Effector memory CD4-positive, alpha-beta T cell (primary cell): ENCODE results near the gene FAM151A.

ENCODE experiments used
- DNase-seq, 3 donors: peaks; one replicate each; pipeline ENCODE4 v3.0.0-alpha.2; 2020
- H3K27ac ChIP-seq: 2 replicates; pipeline ENCODE4 v1.7.0; 2013; ENCODE audit warnings: mild to moderate bottlenecking, low read length, moderate library complexity; ENCODE audit not compliant: insufficient read depth, poor library complexity, severe bottlenecking
- H3K27me3 ChIP-seq: replicated peaks from 2 replicates; pipeline ENCODE4 v1.7.0; 2013; ENCODE audit warnings: mild to moderate bottlenecking, low read length; ENCODE audit not compliant: insufficient read depth, control insufficient read depth, poor library complexity, severe bottlenecking
- H3K36me3 ChIP-seq: 2 replicates; pipeline ENCODE4 v1.7.0; 2013; ENCODE audit warnings: mild to moderate bottlenecking, low read length, moderate library complexity; ENCODE audit not compliant: control insufficient read depth, insufficient read depth
- H3K4me1 ChIP-seq: 2 replicates; pipeline ENCODE4 v1.7.0; 2013; ENCODE audit warnings: low read length, mild to moderate bottlenecking; ENCODE audit not compliant: control insufficient read depth, insufficient read depth, poor library complexity, severe bottlenecking
- H3K4me3 ChIP-seq: 2 replicates; pipeline ENCODE4 v1.7.0; 2013; ENCODE audit warnings: low read length, low read depth, mild to moderate bottlenecking; ENCODE audit not compliant: insufficient read depth, poor library complexity, severe bottlenecking
- H3K9me3 ChIP-seq: 2 replicates; pipeline ENCODE4 v1.7.0; 2013; ENCODE audit warnings: mild to moderate bottlenecking, low read length, moderate library complexity; ENCODE audit not compliant: control insufficient read depth

FAM151A gene

GRCh38 chr1:54580856-54581550, 42.3 kb downstream of the FAM151A start:
- Histone ChIP-seq H3K27ac (no peak overlapping the region), H3K4me3 (no peak overlapping the region), H3K36me3 (no peaks in the 10 kb centered on the region), H3K4me1 (no peaks in the 10 kb centered on the region), H3K9me3 (no peaks in the 10 kb centered on the region), H3K27me3 (no peaks in the 10 kb centered on the region)
- DNase-seq: no peak

DNA sequence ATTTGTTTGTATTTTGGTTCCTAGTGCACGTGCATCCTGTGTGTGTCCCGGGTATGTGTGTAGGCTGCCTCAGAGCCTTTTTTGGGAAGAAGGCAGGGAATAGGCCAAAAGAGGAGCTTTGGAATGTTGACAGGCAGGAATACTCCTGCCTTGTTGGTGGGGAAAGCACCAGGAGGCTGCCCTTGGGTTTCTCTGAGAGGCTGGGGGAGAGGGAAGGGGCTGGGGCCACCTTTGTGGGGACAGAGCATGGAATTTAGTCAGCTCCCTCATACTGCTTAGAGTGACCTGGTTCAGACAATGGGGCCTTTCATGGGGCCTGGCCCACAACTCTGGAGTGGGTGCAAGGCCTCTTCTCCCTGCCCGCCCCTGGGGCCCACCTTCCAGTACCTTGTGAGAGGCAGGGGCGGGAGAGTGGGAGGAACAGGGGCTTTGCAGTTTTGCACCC, 44.0 kb downstream of the FAM151A start:
- no peak overlapping the region for H3K27ac ChIP-seq

DNA sequence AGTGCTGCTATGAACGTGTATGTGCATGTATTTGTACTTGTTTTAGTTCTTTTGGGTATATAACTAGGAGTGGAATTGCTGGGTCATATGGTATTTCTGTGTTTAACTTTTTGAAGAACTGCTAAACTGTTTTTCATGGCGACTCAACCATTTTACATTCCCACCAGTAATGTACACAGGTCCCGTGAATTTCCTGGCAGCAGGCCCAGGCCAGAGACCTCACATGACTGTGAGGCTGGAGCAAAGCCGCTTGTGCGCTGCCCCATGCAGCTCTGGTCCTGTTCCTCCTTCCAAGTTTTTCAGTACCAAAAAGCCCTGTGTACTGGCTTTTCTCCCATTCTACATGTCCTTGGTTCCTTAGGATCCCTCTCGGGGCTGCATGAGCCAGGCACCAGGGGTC, 45.7 kb downstream of the FAM151A start:
- DNase-seq: no peak

More for the DNA sequence above, 44.0 kb downstream of the FAM151A start:
- no peaks in the 10 kb centered on the region for H3K9me3 ChIP-seq
- no peak for DNase-seq
- H3K4me3 ChIP-seq: no peak overlapping the region
- H3K27me3 ChIP-seq: no peaks in the 10 kb centered on the region
- no peaks in the 10 kb centered on the region for H3K4me1 ChIP-seq
- H3K36me3 ChIP-seq: no peaks in the 10 kb centered on the region

DNA sequence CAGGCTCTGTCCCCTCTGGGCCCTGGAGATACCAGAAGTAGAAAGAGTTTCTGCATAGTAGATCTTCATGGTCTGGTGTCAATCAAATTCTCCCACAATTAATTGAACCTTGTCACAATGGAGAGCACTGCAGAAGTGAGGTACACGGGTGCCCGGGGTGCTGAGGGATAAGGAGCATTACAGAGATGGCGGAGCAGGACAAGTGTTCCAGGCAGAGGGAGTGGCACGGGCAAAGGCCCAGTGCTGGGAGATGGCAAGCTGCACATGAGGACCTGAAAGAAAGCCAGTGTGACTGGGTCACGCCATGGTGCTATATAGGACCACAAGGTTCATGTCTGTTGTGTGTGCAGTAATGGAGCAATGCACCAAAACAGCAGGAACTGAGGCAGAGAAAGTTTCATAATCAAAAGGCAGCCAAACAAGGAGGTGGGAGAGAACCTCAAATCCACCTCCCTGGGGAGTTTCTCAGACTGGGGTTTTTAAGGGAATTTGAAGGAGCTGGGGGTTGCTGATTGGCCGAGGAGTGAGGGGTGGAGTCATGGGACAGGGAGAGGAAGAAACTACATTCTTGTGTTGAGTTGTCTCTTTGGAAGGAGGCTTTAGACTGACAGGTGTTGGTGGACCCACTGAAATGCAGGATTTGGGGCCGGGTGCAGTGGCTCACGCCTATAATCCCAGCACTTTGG, 47.6 kb downstream of the FAM151A start:
- Histone ChIP-seq H3K4me3 (no peak overlapping the region), H3K9me3 (no peaks in the 10 kb centered on the region), H3K27me3 (no peaks in the 10 kb centered on the region), H3K4me1 (no peaks in the 10 kb centered on the region), H3K36me3 (no peaks in the 10 kb centered on the region), H3K27ac (no peak overlapping the region)
- no peak for DNase-seq

More for the DNA sequence above, 45.7 kb downstream of the FAM151A start:
- Histone ChIP-seq H3K4me1 (no peaks in the 10 kb centered on the region), H3K9me3 (no peaks in the 10 kb centered on the region), H3K4me3 (no peak overlapping the region), H3K36me3 (no peaks in the 10 kb centered on the region), H3K27ac (no peak overlapping the region), H3K27me3 (no peaks in the 10 kb centered on the region)

GRCh38 chr1:54575161-54575560, 48.2 kb downstream of the FAM151A start:
- H3K36me3 ChIP-seq: no peaks in the 10 kb centered on the region
- H3K27ac ChIP-seq: no peak overlapping the region
- H3K4me1 ChIP-seq: no peaks in the 10 kb centered on the region
- no peak overlapping the region for H3K4me3 ChIP-seq
- no peak for DNase-seq
- H3K27me3 ChIP-seq: no peaks in the 10 kb centered on the region
- H3K9me3 ChIP-seq: no peaks in the 10 kb centered on the region

DNA sequence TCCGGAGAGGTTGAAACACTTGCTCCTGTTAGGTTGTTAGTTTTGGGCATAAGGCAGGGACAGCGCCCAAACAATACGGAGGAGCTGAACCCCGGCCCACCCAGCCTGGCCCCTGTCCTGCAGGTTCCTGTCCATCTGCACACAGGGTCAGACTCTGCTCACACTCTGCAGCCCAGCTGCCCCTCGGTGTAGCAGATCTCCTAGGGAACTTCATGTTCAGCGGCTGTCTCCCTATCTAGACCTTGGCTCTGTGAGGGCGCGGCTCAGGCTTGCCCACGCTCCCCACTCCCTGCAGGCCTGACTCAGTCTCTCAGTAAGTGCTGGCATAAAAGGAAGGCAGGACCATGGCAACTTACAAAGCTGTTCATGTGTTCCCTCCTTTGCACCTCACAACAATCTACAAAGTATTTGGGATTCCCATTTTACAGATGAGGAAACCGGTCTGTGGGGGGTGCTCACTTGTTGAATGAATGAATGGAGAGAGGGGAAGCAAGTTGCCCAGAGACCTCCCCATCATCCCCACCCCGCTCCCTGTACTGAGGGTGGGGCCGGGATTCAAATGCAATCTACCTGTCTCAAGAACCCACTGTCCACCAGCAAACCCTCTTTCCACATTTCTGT, 49.1 kb downstream of the FAM151A start:
- H3K36me3 ChIP-seq: no peaks in the 10 kb centered on the region
- no peak overlapping the region for H3K27ac ChIP-seq
- no peak for DNase-seq
- H3K4me3 ChIP-seq: no peak overlapping the region
- H3K27me3 ChIP-seq: no peaks in the 10 kb centered on the region
- no peaks in the 10 kb centered on the region for H3K4me1 ChIP-seq
- no peaks in the 10 kb centered on the region for H3K9me3 ChIP-seq

DNA sequence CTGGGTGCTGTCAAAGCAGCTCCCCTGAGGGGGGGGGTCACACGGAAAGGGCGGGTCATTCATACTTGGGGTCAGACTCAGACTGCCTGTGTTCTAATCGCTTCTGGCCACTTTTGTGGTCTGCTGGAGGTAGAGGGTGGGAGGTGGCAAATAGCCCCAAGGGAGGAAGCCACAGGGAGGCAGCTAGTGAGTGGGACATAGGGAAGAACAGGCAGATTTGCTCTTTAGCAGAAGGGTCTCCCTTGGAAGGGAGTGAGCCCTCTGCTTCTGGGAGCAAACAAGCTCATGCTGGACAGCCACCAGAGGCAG, 50.8 kb downstream of the FAM151A start:
- Histone ChIP-seq H3K27ac (no peak overlapping the region), H3K9me3 (no peaks in the 10 kb centered on the region), H3K36me3 (no peaks in the 10 kb centered on the region), H3K4me1 (no peaks in the 10 kb centered on the region), H3K4me3 (no peak overlapping the region), H3K27me3 (no peaks in the 10 kb centered on the region)
- DNase-seq: no peak

GRCh38 chr1:54571803-54572541, 51.4 kb downstream of the FAM151A start:
- Histone ChIP-seq H3K36me3 (no peaks in the 10 kb centered on the region), H3K4me3 (no peak overlapping the region), H3K27me3 (no peaks in the 10 kb centered on the region), H3K9me3 (no peaks in the 10 kb centered on the region), H3K27ac (no peak overlapping the region), H3K4me1 (no peaks in the 10 kb centered on the region)
- no peak for DNase-seq

- DNase-seq: no peak
- H3K27me3 ChIP-seq: no peaks in the 10 kb centered on the region
- H3K9me3 ChIP-seq: no peaks in the 10 kb centered on the region
- H3K36me3 ChIP-seq: no peaks in the 10 kb centered on the region
- H3K27ac ChIP-seq: no peak overlapping the region
- H3K4me3 ChIP-seq: no peak overlapping the region
- no peaks in the 10 kb centered on the region for H3K4me1 ChIP-seq
Observed at GRCh38 chr1:54571326-54571725, 52.0 kb downstream of the FAM151A start.

GRCh38 chr1:54570161-54570560, 53.2 kb downstream of the FAM151A start:
- no peak overlapping the region for H3K4me3 ChIP-seq
- no peak for DNase-seq
- H3K27ac ChIP-seq: no peak overlapping the region
- H3K9me3 ChIP-seq: no peaks in the 10 kb centered on the region
- H3K4me1 ChIP-seq: no peaks in the 10 kb centered on the region
- H3K36me3 ChIP-seq: no peaks in the 10 kb centered on the region
- no peaks in the 10 kb centered on the region for H3K27me3 ChIP-seq
